GM21423 (cell line): ENCODE data around the gene SMYD3.
"Not testable (repeated sequence)": the region's sequence is repeated elsewhere in the genome, so short reads cannot be mapped to it uniquely, and the experiment has no call there.

Experiments
- ATAC-seq: cut with Tn5 transposase; IDR thresholded peaks from one replicate; pipeline ENCODE4 v1.9.1; 2021; ENCODE audit warnings: mild to moderate bottlenecking, moderate library complexity; ENCODE audit not compliant: unreplicated experiment

SMYD3 gene

GRCh38 chr1:245797592-245798348 is 709.3 kb downstream of the SMYD3 start:
- no peak for ATAC-seq

DNA sequence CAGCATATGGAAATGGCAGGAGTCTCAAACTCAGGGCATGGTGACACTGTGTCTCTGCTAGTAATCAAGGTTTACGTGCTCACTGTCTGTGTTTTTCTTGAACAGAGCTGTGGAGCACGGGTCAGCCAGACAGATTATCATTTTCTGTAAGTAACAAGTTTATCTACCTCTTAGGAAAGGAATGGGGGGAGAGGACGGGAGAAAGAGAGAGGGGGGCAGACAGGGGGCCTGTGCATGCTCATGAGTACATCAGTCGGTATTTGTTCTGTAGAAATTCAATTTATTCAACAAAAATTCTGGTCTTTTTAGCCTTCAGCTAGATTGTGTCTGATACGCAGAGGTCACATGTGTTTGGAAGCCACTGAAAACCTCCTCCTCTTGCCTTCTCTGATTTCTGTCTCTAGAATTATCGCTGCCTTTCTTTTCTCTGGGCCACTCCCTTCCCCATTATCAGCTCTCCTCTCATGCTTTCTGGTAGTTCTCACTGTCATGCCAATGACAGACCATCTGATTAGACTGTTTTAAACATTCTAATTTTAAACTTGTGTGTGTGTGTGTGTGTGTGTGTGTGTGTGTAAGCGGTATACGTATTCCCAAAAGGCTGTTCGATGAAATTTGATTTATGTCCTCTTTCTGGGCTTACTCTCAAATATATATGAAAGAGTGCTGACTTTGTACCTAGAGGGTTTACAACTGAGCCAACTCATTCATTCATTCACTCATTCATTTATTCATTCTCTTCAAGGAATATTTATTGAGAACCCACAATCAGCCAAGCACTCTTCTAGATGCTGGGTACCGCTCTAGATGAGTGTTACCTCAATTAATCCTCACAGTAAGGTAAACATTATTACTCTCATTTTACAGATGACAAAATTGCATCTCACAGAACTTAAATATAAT is 715.4 kb downstream of the SMYD3 start:
- ATAC-seq: no peak

GRCh38 chr1:245790441-245790840 is 716.6 kb downstream of the SMYD3 start:
- no peak for ATAC-seq

GRCh38 chr1:245788886-245789285 is 718.2 kb downstream of the SMYD3 start:
- no peak for ATAC-seq

DNA sequence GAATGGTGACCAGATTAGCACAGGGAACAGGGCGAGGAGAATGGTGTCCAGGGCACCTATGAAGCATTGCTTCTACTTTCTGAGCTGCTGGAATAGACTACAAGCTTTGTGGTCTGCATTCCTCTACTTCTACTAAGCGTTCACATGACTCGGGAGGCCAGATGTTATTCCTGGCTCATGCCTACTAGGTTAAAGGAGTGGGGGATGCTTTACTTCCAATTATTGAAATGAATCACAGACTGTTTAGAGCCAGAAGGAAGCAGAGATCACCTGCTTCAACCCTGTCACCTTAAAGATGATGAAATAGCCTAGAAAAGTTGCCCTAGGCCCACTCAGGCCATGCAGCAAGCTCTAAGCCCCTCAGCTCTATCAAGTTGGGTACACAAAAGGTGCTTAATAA is 718.8 kb downstream of the SMYD3 start:
- no peak for ATAC-seq

GRCh38 chr1:245786948-245787347 is 720.1 kb downstream of the SMYD3 start:
- ATAC-seq: no peak

DNA sequence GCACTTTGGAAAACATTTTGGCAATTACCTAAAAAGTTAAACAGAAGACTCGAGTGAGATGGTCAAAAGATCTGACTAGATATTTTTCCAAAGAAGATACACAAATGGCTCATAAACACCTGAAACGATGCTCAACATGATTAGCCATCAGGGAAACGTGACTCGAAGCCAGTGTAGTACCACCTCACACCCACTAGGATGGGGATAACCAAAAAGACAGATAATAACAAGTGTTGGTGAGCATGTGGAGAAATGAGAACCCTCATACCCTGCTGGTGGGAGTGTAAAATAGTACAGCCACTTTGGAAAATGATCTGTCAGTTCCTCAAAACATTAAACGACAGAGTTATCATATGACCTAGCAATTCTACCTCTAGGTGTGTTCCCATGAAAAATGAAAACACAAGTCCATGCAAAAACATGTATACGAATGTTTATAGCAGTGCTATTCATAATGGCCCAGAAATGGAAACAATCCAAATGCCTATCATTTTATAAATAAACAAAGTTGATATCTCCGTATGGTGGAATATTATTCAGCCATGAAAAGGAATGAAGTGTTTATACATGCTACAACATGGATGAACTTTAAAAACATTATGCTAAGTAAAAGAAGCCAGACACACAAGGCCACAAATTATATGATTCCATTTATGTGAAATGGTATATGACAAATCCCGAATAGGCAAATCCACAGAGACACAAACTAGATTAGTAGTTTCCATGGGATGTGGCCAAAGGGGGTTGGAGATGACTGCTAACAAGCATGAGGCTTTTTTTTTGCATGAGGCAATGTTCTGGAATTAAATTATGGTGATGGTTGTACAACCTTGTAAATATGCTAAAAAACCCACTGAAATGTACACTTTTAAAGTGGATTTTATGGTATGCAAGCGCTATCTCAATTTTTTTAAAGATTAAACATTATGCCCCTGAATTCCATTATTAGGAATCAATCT is 727.0 kb downstream of the SMYD3 start:
- ATAC-seq: no peak

DNA sequence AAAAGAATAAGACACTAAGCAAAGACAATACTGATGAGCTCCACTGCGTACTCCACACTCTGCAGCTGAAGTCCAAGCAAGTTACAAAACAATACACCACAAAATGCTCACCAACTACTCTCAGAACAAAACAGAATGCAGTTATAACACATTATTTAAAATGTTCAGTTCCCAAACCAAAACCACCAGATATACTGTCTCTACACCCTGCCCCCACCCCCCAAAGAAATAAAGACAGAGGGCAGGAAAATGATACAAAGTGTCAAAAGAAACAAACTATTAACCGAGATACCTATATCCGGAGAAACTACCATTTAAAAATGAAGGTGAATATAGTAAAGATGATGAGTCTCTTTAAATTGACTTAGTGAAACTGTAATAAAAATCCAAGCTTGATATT is 729.3 kb downstream of the SMYD3 start:
- no peak for ATAC-seq

DNA sequence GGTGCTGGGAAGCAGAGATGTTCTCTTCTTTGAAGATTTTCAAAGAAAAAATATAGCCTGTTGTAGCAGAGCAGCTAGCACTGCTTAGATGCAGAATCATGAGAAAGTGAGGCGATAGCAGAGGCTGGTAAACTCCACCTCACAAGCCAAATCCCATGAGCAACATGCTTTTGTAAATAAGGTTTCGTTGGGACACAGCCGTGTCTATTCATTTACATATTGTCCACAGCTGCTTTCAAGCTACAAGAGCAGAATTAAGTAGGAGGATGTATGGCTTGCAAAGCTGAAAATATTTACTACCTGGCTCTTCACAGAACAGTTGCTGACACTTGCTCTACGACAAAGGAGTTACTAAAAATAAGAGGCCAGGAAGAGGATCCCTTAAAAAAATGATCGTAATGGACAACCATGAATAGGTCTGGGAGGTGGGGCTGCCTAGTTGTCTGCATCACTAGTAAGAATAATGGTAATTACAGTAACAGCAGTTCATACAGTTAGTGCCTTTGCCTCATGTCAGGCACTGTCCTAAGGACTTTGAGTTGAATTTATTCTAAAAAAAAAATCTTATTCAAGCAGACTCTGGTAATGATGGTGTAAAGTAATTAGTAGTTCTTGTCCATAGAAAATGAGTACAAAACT is 730.3 kb downstream of the SMYD3 start:
- no peak for ATAC-seq

- no peak for ATAC-seq
Measured at GRCh38 chr1:245776139-245776538, 730.9 kb downstream of the SMYD3 start.

DNA sequence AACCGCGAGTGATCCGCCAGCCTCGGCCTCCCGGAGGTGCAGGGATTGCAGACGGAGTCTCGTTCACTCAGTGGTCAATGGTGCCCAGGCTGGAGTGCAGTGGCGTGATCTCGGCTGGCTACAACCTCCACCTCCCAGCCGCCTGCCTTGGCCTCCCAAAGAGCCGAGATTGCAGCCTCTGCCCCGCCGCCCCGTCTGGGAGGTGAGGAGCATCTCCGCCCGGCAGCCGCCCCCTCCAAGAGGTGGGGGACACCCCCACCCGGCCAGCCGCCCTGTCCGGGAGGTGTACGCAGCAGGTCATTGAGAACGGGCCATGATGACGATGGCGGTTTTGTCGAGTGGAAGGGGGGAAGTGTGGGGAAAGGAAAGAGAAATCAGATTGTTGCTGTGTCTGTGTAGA is 732.1 kb downstream of the SMYD3 start:
- ATAC-seq: not testable (repeated sequence)

DNA sequence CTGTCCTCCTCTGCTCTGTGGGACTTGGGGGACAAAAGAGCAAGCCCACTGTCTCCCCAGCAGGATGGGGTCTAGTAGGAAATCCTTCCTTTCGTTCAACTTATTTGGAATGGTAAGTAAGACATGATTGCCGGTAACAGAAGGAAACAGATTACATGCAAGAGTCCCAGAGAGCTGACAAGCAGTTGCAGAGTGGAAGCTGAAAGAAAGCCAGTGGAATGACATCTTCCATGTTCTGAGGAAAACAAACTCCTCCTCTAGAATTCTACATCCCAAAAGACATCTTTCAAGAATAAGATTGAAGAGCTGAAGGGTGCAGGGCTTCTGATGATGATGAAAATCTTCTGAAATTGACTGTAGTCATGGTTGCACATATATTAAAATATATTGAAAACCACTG is 732.9 kb downstream of the SMYD3 start:
- ATAC-seq: no peak

- no peak for ATAC-seq
Measured at GRCh38 chr1:245773344-245773743, 733.7 kb downstream of the SMYD3 start.

GRCh38 chr1:245772739-245773138 is 734.3 kb downstream of the SMYD3 start:
- ATAC-seq: no peak

GRCh38 chr1:245772325-245772724 is 734.8 kb downstream of the SMYD3 start:
- no peak for ATAC-seq

DNA sequence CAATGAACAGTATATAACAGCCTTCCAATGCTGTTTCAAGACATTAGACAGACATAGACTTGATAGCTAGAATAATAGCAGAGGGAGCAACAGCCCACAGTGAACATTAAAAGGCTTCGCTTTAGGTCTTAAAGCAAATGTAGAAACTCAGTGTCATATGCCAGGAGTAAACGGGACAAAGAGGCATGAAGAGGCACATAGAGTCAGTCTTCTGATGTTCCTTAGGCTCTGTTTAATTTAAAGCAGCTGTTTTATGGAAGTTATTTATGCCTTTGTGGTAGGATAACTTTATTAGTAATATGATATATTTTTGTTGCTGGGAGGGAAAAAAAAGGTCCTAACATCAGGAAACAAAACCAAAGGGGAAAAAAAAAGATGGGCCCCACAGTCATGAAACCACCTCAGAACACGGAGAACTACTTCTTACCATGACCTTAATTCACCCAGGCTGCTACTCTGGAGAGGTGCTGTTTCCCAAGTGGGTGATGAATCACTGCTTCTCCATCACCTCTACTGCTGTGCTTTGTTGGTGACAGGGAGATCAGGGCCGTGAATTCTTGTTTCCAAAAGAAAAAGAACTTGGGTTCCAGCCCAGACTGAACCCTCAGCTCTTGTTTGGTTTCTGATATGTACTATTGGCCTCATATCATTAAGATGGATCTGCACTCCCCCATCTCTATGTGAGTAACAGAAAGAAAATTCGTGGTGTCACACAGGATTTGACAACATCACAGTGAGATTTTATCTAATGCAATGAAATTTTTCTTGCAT is 735.4 kb downstream of the SMYD3 start:
- ATAC-seq: no peak

DNA sequence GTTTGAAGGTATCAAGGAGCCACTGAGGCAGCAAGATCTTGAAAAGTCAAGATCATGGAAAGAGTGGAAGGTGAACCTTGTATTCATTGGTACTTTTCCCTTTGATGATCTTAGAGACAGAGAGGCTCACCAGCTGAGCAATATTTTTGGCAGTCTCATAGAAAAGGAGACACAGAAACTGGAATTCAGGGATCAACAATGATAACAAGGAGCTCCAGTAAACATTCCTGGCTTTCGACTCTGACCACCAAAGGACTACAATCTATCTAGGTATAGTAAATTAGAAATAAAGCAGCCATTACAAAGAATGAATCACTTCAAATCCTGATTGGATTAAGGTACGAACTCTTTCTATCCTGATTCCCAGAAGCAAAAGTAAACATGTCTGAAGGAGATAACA is 736.9 kb downstream of the SMYD3 start:
- no peak for ATAC-seq

DNA sequence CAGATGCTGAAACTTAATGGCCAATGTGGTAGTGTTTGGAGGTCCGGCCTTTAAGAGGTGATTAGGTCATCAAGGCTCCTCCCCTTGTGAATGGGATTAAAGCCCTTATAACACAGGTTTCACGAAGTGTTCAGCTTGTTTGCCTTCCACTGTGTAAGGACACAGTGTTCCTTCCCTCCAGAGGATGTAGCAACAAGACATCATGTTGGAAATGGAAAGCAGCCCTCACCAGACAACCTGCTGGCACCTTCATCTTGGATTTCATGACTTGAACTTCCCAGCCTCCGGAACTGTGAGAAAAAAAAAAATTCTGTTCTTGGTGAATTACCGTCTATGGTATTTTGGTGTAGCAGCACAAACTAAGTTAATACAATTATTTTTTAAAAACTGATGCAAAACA is 738.5 kb downstream of the SMYD3 start:
- ATAC-seq: no peak

GRCh38 chr1:245765230-245766000 is 741.7 kb downstream of the SMYD3 start:
- ATAC-seq: no peak
